ENCODE results near the gene PCBP3. TPM values are rescaled to one million over a fixed set of nuclear protein-coding genes. Genes with fewer than 3 reads are reported as not detected.

PCBP3 gene
- total RNA-seq, 1 experiment from 2014 or later, result 10.9 TPM

GRCh38 chr21:45913886-45914285 is 270.4 kb downstream of the PCBP3 start:
- Histone ChIP-seq H4K5ac (ENCODE audit: insufficient read length, low read depth, low read length) (no peak overlapping the region), H2BK15ac (ENCODE audit: low read depth, low read length) (no peak overlapping the region), H3K4me1 (ENCODE audit: insufficient read depth, low read length) (no peaks in the 10 kb centered on the region), H2BK12ac (ENCODE audit: insufficient read length, low read depth, low read length) (no peak overlapping the region), H3K23me2 (ENCODE audit: insufficient read length, low read depth, low read length, poor library complexity, severe bottlenecking) (no peaks in the 10 kb centered on the region), H4K91ac (ENCODE audit: insufficient read length, low read depth, low read length) (no peak overlapping the region), H3K9ac (ENCODE audit: extremely low read depth, insufficient read length, low read length) (no peak overlapping the region), H3K9me3 (ENCODE audit: control insufficient read depth, low read depth, low read length) (no peaks in the 10 kb centered on the region), H4K20me1 (ENCODE audit: control insufficient read depth, insufficient read depth, insufficient read length) (no peaks in the 10 kb centered on the region), H3K79me1 (ENCODE audit: insufficient read depth, low read depth, low read length, poor library complexity, severe bottlenecking) (no peaks in the 10 kb centered on the region), H3T11ph (ENCODE audit: low read length) (no peak overlapping the region), H2BK120ac (ENCODE audit: low read depth, low read length, poor library complexity, severe bottlenecking) (no peak overlapping the region), H3K18ac (ENCODE audit: insufficient read length, low read depth, low read length) (no peak overlapping the region), H3K27me3 (ENCODE audit: insufficient read depth, low read length) (no peaks in the 10 kb centered on the region), H3K4me2 (ENCODE audit: insufficient read depth, insufficient read length, low read length) (no peak overlapping the region), H3K14ac (ENCODE audit: insufficient read depth, low read length) (no peak overlapping the region; the same call in 1 of the 2 replicates), H2AFZ (ENCODE audit: low read length) (no peak overlapping the region), H3K27ac (ENCODE audit: insufficient read length, low read depth, low read length) (no peak overlapping the region), H2BK5ac (ENCODE audit: insufficient read length, low read length) (no peak overlapping the region), H3K4ac (ENCODE audit: low read depth, low read length) (no peak overlapping the region), H3K23ac (ENCODE audit: insufficient read length, low read depth, low read length) (no peak overlapping the region), H2AK5ac (ENCODE audit: insufficient read length, low read length) (no peak overlapping the region), H4K8ac (replicated peaks; ENCODE audit: insufficient read length, low read depth, low read length) (no peak overlapping the region), H3K56ac (ENCODE audit: insufficient read length, low read depth, low read length) (no peak overlapping the region), H2BK20ac (ENCODE audit: low read depth, low read length, poor library complexity, severe bottlenecking) (no peak overlapping the region), H3K79me2 (ENCODE audit: insufficient read depth, low read length) (no peaks in the 10 kb centered on the region)
- H3K27me3 Mint-ChIP-seq (ENCODE audit: low read depth), result peaks cover 4% of the 10 kb centered on the region
- no peak overlapping the region for H3K4me3 Mint-ChIP-seq
- H3K36me3 Mint-ChIP-seq (ENCODE audit: insufficient read depth in 1 of 3, low read depth in 3 of 3), result no peaks in the 10 kb centered on the region; a peak in 2 of 7 replicates
- TF ChIP-seq CTCF (conservative IDR thresholded peaks at IDR 0.05), result no peak
- H3K27ac Mint-ChIP-seq, result peak overlapping the region in 1 of 3 experiments; percentile 72; a peak in 1 of 7 replicates
- 0 out of 4 replicates have a peak, but pooled peaks cover 0 to 2% of the 10 kb centered on the region in 2 experiments for H3K4me1 Mint-ChIP-seq
- DNase-seq, result no peak
- WGBS (ENCODE audit: extremely low coverage, insufficient read length, low lambda C conversion rate), result no CpG with 5 or more reads among the region's 22 CpGs
- H3K9me3 Mint-ChIP-seq, result no peaks in the 10 kb centered on the region
